Smooth muscle cell (in vitro differentiated cells): ENCODE results near the gene TMEM117. TPM values are rescaled to one million over a fixed set of nuclear protein-coding genes. Genes with fewer than 3 reads are reported as not detected.

ENCODE experiments used
- DNase-seq: peaks from one replicate; lab custom pipeline; 2025; ENCODE audit not compliant: unreplicated experiment; lab: John Stamatoyannopoulos, UW
- H2AFZ ChIP-seq: fragments of 200-600 bp; sonication (generic); 2 replicates; pipeline ENCODE4 v1.6.0; 2016; ENCODE audit warnings: antibody characterized with exemption, low read depth, mild to moderate bottlenecking
- H3F3A ChIP-seq: fragments of 200-600 bp; sonication (generic); 2 replicates; pipeline ENCODE4 v1.6.0; 2017; ENCODE audit warnings: antibody characterized with exemption, low read depth
- H3K27ac ChIP-seq: fragments of 200-600 bp; sonication (generic); 2 replicates; pipeline ENCODE4 v1.5.1; 2016; ENCODE audit warnings: low read depth, mild to moderate bottlenecking
- H3K27me3 ChIP-seq: fragments of 200-600 bp; sonication (generic); 2 replicates; pipeline ENCODE4 v1.6.1; 2016; ENCODE audit warnings: low read depth, mild to moderate bottlenecking
- H3K36me3 ChIP-seq: fragments of 200-600 bp; sonication (generic); 2 replicates; pipeline ENCODE4 v1.5.1; 2016; ENCODE audit warnings: low read depth
- H3K4me1 ChIP-seq: fragments of 200-600 bp; sonication (generic); 2 replicates; pipeline ENCODE4 v1.5.1; 2016; ENCODE audit warnings: low read depth
- H3K4me2 ChIP-seq: fragments of 200-600 bp; sonication (generic); 2 replicates; pipeline ENCODE4 v1.6.0; 2016; ENCODE audit warnings: mild to moderate bottlenecking
- H3K4me3 ChIP-seq: fragments of 200-600 bp; sonication (generic); 2 replicates; pipeline ENCODE4 v1.5.1; 2016; ENCODE audit warnings: mild to moderate bottlenecking
- H3K79me2 ChIP-seq: fragments of 200-600 bp; sonication (generic); 2 replicates; pipeline ENCODE4 v1.6.0; 2016; ENCODE audit warnings: low read depth, mild to moderate bottlenecking
- H3K9ac ChIP-seq: fragments of 200-600 bp; sonication (generic); 2 replicates; pipeline ENCODE4 v1.6.0; 2016; ENCODE audit warnings: low read depth
- H3K9me3 ChIP-seq: fragments of 200-600 bp; sonication (generic); replicated peaks from 2 replicates; pipeline ENCODE4 v1.5.1; 2016; ENCODE audit warnings: low read depth
- H4K20me1 ChIP-seq: fragments of 200-600 bp; sonication (generic); 2 replicates; pipeline ENCODE4 v1.6.0; 2016; ENCODE audit warnings: low read depth
- CTCF ChIP-seq: fragments of 200-600 bp; sonication (generic); IDR thresholded peaks from 2 replicates; pipeline ENCODE4 v1.5.1; 2017; ENCODE audit warnings: borderline replicate concordance, mild to moderate bottlenecking, antibody characterized with exemption; ENCODE audit not compliant: insufficient read depth, poor library complexity, severe bottlenecking
- WGBS: methylation state at CpG from one replicate; pipeline ENCODE4 v1.1.7; 2016; ENCODE audit warnings: low lambda C conversion rate; 5-methylcytosine and 5-hydroxymethylcytosine counted together
- polyA plus RNA-seq: library from polyadenylated mRNA; unstranded; fragments of >200 nt; fragmentation: Nextera tagmentation; extraction: Ambion mirVana; gene quantifications from 2 replicates; pipeline ENCODE4 v1.2.1, GENCODE V29; 2016
- total RNA-seq: library from RNA; depleted of rRNA; stranded (reverse); fragments of >200 nt; gene quantifications from 2 replicates; pipeline ENCODE4 v1.2.3, GENCODE V29; 2014

Gene TMEM117
- total and polyA plus RNA-seq, 2 experiments from 2014 or later: 13.0 to 38.9 TPM

GRCh38 chr12:44385964-44386363, 550.1 kb downstream of the TMEM117 start:
- no peaks in the 10 kb centered on the region for H3K27me3 ChIP-seq
- DNase-seq: no peak
- TF ChIP-seq CTCF: no peak
- H3K9me3 ChIP-seq: no peaks in the 10 kb centered on the region
- no peak overlapping the region for H3K27ac ChIP-seq
- no peaks in the 10 kb centered on the region for H3K36me3 ChIP-seq
- no peak overlapping the region for H3K4me3 ChIP-seq
- H4K20me1 ChIP-seq: no peaks in the 10 kb centered on the region
- no peaks in the 10 kb centered on the region for H3K4me1 ChIP-seq
- H3K4me2 ChIP-seq: no peak overlapping the region
- no peak overlapping the region for H3K9ac ChIP-seq
- 79% methylated on average over 4 of the region's 4 CpGs for WGBS
- H3F3A ChIP-seq: no peaks in the 10 kb centered on the region
- no peak overlapping the region for H2AFZ ChIP-seq
- no peaks in the 10 kb centered on the region for H3K79me2 ChIP-seq

- no peak for TF ChIP-seq CTCF
- no peak overlapping the region for H2AFZ ChIP-seq
- no peak overlapping the region for H3K4me2 ChIP-seq
- no peaks in the 10 kb centered on the region for H3K9me3 ChIP-seq
- H3K9ac ChIP-seq: no peak overlapping the region
- H3K4me3 ChIP-seq: no peak overlapping the region
- no peaks in the 10 kb centered on the region for H3K79me2 ChIP-seq
- H3K36me3 ChIP-seq: no peaks in the 10 kb centered on the region
- H3K27me3 ChIP-seq: no peaks in the 10 kb centered on the region
- H3F3A ChIP-seq: no peaks in the 10 kb centered on the region
- H3K27ac ChIP-seq: no peak overlapping the region
- H3K4me1 ChIP-seq: no peaks in the 10 kb centered on the region
- no peaks in the 10 kb centered on the region for H4K20me1 ChIP-seq
- DNase-seq: no peak
These were observed 551.7 kb downstream of the TMEM117 start for GRCh38 chr12:44387581-44387980.

- H3K79me2 ChIP-seq: no peaks in the 10 kb centered on the region
- no peaks in the 10 kb centered on the region for H3K4me1 ChIP-seq
- H3K4me2 ChIP-seq: no peak overlapping the region
- no peaks in the 10 kb centered on the region for H3F3A ChIP-seq
- no peaks in the 10 kb centered on the region for H4K20me1 ChIP-seq
- no peak overlapping the region for H3K27ac ChIP-seq
- TF ChIP-seq CTCF: no peak
- WGBS: 97% methylated on average over 2 of the region's 2 CpGs
- H3K9me3 ChIP-seq: no peaks in the 10 kb centered on the region
- no peak overlapping the region for H2AFZ ChIP-seq
- DNase-seq: no peak
- H3K36me3 ChIP-seq: no peaks in the 10 kb centered on the region
- no peak overlapping the region for H3K9ac ChIP-seq
- H3K27me3 ChIP-seq: no peaks in the 10 kb centered on the region
- H3K4me3 ChIP-seq: no peak overlapping the region
These were observed 553.2 kb downstream of the TMEM117 start for GRCh38 chr12:44389038-44389437.

- no peaks in the 10 kb centered on the region for H3K4me1 ChIP-seq
- TF ChIP-seq CTCF: no peak
- H3K27ac ChIP-seq: no peak overlapping the region
- no peaks in the 10 kb centered on the region for H3K79me2 ChIP-seq
- H3K4me2 ChIP-seq: no peak overlapping the region
- DNase-seq: no peak
- no peak overlapping the region for H2AFZ ChIP-seq
- no peak overlapping the region for H3K4me3 ChIP-seq
- H3K9ac ChIP-seq: no peak overlapping the region
- H3K27me3 ChIP-seq: no peaks in the 10 kb centered on the region
- H3F3A ChIP-seq: no peaks in the 10 kb centered on the region
- no peaks in the 10 kb centered on the region for H3K9me3 ChIP-seq
- 96% methylated on average over 1 of the region's 1 CpG for WGBS
- H3K36me3 ChIP-seq: no peaks in the 10 kb centered on the region
- H4K20me1 ChIP-seq: no peaks in the 10 kb centered on the region
These were observed 554.0 kb downstream of the TMEM117 start for GRCh38 chr12:44389896-44390295.
